ENCODE measurements around the gene SLC44A1.

SLC44A1 gene

DNA sequence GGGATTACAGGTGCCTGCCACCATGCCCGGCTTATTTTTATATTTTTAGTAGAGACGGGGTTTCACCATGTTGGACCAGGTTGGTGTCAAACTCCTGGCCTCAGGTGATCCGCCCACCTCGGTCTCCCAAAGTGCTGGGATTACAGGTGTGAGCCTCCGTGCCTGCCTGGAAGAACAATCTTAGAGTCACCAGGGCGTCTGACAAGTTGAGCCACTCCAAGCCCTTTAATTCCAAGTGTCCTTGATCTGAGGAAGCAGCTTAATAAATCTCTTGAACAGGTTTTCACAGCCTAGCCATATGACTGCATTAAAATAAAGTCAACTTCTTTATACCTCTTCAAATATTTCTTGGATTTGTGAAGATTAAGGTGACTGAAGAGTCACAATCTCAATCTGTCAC lies 31.5 kb downstream of the SLC44A1 start:
- DNase-seq: no peak

GRCh38 chr9:105278751-105279150 lies 34.3 kb downstream of the SLC44A1 start:
- no peak for DNase-seq

DNA sequence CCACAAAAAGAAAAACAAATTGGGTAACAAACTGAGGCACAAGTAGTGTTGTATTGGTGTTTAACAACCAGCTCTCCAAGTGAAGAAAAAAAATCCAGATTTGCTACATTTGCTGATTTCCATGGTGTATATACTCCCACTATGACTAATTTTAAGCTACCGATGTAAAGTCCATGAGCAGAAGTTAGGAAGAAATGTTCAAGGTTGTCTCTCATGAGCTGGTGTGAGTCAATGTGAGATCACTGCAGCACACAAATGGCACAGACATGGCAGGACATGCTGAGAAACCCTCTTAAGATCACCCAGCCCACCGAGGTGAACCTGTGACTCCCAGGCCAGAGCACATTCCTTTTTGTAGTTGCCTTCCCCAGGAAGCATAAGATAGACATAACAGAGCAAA lies 36.2 kb downstream of the SLC44A1 start:
- DNase-seq: no peak

GRCh38 chr9:105281272-105281671 lies 36.8 kb downstream of the SLC44A1 start:
- DNase-seq: no peak

DNA sequence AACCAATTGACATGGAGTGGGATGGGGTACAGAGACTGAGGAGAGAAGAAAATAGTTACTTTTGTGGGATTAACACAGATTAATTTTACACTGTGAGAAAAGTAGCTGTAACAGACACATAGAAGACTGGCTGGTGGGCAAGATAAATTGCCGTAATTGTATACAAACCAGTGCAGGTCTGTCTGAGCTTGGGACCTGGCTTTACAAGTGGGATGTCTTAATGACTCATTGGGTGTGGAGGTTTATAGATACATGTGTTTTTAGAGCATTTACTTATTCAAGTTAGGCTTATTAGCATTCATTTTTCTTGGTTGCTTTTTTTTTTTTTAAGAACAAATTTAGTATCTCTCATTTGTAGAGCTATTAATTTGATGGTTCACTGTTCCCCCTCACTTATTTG lies 37.5 kb downstream of the SLC44A1 start:
- no peak for DNase-seq

DNA sequence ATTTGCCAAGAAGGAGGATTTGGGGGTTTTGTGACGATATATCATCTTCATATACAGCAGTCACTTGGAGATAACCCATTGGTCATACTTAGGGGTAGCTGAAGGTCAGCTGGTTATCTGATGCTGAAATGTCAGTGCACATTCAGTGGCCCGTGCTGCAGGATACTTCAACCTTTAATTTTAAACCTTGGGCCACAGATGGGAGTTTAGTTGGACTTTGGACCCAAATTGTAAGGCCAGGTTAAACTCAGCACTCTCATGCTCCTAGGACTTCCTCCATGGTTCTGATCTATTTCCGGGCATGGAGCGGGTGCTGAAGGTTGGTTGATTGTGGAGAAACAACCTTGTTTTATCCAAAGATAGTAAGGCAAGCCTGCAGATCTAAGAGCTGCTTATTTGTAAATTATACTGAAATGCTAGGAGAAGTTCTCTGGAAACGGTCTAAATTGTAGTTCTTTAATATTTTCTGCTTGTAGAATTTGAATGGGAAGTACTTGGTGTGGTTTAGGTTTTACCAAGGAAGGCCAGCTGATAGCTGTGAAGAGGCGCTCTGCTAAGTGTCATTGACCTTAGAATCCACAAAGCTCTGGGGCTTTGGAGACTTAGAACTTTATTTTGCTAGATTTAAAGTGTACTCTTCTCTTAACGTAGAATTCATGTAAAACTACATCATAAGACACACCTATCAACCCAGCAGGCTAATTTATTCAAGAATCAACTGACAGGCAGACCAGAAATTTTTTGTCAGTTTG lies 38.6 kb downstream of the SLC44A1 start:
- no peak for DNase-seq

DNA sequence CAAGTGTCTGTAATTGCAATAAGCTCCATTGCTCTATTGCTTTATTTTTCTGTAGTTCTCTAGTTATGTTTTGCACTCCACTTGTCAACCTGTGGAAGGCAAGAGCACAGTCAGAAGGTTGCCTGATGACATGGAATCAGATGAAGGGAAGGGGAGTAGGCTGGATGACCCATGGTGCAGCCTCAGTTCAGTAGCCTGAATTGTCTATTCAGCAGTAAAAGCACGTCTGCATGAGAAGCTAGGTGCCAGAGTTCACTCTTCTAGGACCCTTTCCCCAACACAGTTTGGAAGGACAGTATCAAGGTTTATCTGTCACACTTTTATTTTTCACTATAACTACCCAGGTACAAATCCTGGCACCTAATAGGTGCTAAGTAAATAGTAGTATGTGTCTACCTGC lies 39.3 kb downstream of the SLC44A1 start:
- DNase-seq: no peak

DNA sequence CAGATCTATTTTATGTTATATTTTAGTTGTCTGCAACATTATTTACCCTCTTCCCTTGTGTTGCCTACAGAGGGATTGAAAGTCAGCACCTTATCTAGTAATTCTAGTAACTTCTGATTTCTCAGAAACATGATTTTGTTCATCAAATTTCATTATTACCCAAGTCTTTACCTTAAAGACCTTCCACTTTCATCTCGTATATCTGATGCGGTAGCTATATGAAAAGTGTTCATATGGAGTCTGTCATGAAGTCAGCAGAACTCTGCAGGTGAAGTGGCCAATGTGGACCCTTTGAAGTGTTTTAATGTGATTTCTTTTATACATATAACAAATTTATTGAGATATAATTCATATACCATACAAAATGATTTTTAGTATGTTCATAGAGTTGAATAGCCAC lies 40.0 kb downstream of the SLC44A1 start:
- no peak for DNase-seq

DNA sequence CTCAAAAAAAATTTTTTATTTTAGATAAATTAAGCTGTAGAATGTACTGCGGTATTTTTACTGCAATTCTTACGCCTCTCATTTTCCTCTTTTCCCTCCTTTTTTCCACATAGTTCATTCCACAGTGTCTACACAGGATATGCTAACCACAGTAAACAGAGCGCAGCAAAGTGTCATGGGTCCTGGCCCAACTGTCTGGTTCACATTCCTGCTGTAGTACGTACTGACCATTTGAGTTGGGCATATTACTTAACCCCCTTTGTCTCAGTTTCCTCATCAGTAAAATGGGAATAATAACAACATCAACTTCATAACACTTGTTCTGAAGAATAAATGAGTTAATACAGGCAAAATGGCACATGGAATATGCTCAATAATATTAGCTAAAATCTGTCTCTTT lies 41.6 kb downstream of the SLC44A1 start:
- DNase-seq: no peak

- DNase-seq: no peak
Measured at GRCh38 chr9:105289305-105289704, 44.9 kb downstream of the SLC44A1 start.

DNA sequence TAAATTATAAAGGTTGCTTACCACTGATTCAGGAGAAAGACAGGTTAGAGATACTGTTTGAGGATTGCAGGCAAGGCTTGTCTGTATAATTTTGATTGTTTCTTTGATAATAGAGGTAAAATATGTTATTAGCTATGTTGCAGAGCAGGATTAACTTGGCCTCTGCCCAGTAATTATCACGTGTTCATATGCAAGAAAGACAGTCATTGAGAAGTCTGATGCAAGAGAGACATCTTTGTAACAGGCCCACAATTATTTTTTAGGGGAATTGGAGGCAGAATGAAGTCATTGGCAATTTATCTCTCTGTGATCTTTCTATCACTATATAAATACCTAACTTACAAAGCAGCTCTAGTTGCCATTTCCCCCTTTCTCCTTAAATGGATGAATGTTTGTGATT lies 46.0 kb downstream of the SLC44A1 start:
- DNase-seq: no peak

DNA sequence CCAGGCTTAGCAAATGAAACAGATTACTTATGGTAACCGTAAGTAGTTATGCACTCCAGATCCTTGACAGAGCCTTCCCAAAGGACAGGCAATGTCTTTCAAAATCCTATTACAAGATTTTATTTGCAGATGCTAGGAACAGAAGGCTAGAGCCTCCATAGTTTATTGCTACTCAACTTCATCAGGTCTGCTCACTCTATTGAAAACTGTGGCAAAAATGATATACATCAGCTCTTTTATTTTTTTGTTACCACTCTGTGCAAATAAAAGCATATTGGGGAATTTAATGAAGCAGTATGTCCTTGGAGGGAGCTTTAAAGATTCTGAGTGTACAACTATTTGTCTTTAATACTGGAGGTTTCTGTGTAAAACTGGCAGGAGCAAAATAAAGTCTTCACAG lies 46.5 kb downstream of the SLC44A1 start:
- no peak for DNase-seq

DNA sequence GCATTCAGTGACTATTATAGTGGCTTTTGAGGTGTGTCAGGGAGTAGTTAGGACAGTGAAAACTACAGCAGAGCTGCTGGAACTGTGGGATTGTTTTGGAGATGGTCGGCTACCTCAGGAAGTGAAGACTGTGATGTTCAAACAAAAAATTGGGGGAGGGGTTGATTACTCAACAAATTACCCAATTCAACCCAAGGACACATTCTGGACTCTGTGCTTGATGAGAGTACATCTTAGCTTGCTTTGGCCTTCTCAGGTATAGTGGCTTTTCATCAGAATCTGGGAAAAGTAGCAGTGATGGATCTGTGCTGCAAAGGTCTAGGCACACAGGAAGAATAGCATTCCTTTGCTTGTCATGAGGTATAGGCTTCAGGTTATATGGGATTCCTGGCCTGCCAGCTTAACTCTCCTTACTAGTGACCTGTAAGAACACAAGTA lies 47.0 kb downstream of the SLC44A1 start:
- DNase-seq: no peak

GRCh38 chr9:105291938-105292337 lies 47.5 kb downstream of the SLC44A1 start:
- DNase-seq: no peak

DNA sequence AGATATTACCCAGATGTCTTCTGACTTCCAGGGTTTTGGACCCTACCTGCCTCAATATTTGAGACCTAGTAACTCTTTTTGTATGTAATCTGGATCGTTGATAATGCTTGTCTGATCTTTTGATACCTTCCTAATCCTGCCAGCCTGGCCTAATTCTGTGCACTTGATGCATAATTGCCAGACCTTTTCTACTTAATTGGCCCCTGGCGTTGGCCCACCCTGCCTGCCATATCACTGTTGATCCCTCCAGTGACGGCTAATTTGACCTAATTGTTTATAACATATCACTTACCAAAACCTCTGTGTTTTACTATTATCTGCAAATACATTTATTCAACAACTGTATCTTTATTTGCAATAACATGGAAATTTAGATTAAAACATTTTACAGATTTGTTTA lies 49.0 kb downstream of the SLC44A1 start:
- DNase-seq: no peak

- DNase-seq: no peak
Measured at GRCh38 chr9:105295201-105295550, 50.7 kb downstream of the SLC44A1 start.

- no peak for DNase-seq
Measured at GRCh38 chr9:105295986-105296385, 51.5 kb downstream of the SLC44A1 start.

- no peak for DNase-seq
Measured at GRCh38 chr9:105296445-105296844, 52.0 kb downstream of the SLC44A1 start.

GRCh38 chr9:105296877-105297287 lies 52.4 kb downstream of the SLC44A1 start:
- DNase-seq: no peak

GRCh38 chr9:105297442-105298075 lies 53.1 kb downstream of the SLC44A1 start:
- DNase-seq: no peak

GRCh38 chr9:105299190-105299854 lies 54.9 kb downstream of the SLC44A1 start:
- peak; percentile 13 for DNase-seq

GRCh38 chr9:105302728-105303127 lies 58.3 kb downstream of the SLC44A1 start:
- DNase-seq: no peak

GRCh38 chr9:105305856-105306255 lies 61.4 kb downstream of the SLC44A1 start:
- no peak for DNase-seq

Measured in activated CD4-positive, alpha-beta T cell treated with anti-CD3 and anti-CD28 coated beads for 48 hours (primary cell).